Mesothelial cell of epicardium (in vitro differentiated cells): ENCODE results near the gene EML4. TPM values are rescaled to one million over a fixed set of nuclear protein-coding genes. Genes with fewer than 3 reads are reported as not detected.

ENCODE experiments used
- DNase-seq, 2 experiments: peaks; one replicate each; pipeline ENCODE4 v3.0.0; 2021; ENCODE audit warnings: low spot score in 2 of 2; ENCODE audit not compliant: unreplicated experiment in 2 of 2
- H3K27ac Mint-ChIP-seq: 2 replicates; pipeline ENCODE4 v1.8.0; 2021; ENCODE audit warnings: mixed read lengths
- H3K27me3 Mint-ChIP-seq: 2 replicates; pipeline ENCODE4 v1.8.0; 2021; ENCODE audit warnings: low read depth, mixed read lengths
- H3K36me3 Mint-ChIP-seq: 2 replicates; pipeline ENCODE4 v1.8.0; 2021; ENCODE audit warnings: mixed read lengths
- H3K4me1 Mint-ChIP-seq: 2 replicates; pipeline ENCODE4 v1.8.0; 2021; ENCODE audit warnings: mixed read lengths
- H3K4me3 Mint-ChIP-seq: 2 replicates; pipeline ENCODE4 v1.8.0; 2021; ENCODE audit warnings: mild to moderate bottlenecking, moderate library complexity, mixed read lengths
- H3K9me3 Mint-ChIP-seq: 2 replicates; pipeline ENCODE4 v1.8.0; 2021; ENCODE audit warnings: mixed read lengths
- CTCF ChIP-seq: fragments of 200-600 bp; sonication (generic); IDR thresholded peaks from one replicate; pipeline ENCODE4 v1.5.0; 2021; ENCODE audit warnings: antibody characterized with exemption; ENCODE audit not compliant: unreplicated experiment
- total RNA-seq: library from RNA; stranded (reverse); gene quantifications from 3 replicates; pipeline ENCODE4 v1.2.1, GENCODE V29; 2021

Gene EML4
- total RNA-seq, 1 donor from 2014 or later = 95.6 TPM

- Mint-ChIP-seq H3K4me1 (peaks cover 8% of the 10 kb centered on the region), H3K4me3 (no peak overlapping the region), H3K36me3 (peaks cover 17% of the 10 kb centered on the region), H3K9me3 (no peaks in the 10 kb centered on the region), H3K27me3 (no peaks in the 10 kb centered on the region), H3K27ac (no peak overlapping the region)
- no peak for TF ChIP-seq CTCF
- no peak for DNase-seq
Measured at GRCh38 chr2:42327125-42327524, 158.0 kb downstream of the EML4 start.

GRCh38 chr2:42328148-42328833 lies 159.1 kb downstream of the EML4 start:
- peak overlapping the region; percentile 34 for H3K27ac Mint-ChIP-seq
- H3K4me1 Mint-ChIP-seq = peaks cover 12% of the 10 kb centered on the region
- no peak for DNase-seq
- peak; percentile 59 for TF ChIP-seq CTCF
- no peaks in the 10 kb centered on the region for H3K9me3 Mint-ChIP-seq
- H3K36me3 Mint-ChIP-seq = peaks cover 25% of the 10 kb centered on the region
- no peak overlapping the region for H3K4me3 Mint-ChIP-seq
- no peaks in the 10 kb centered on the region for H3K27me3 Mint-ChIP-seq

GRCh38 chr2:42328923-42329322 lies 159.8 kb downstream of the EML4 start:
- Mint-ChIP-seq H3K27me3 (no peaks in the 10 kb centered on the region), H3K4me3 (no peak overlapping the region), H3K9me3 (no peaks in the 10 kb centered on the region), H3K27ac (no peak overlapping the region), H3K36me3 (peaks cover 27% of the 10 kb centered on the region), H3K4me1 (peaks cover 12% of the 10 kb centered on the region)
- no peak for TF ChIP-seq CTCF
- no peak for DNase-seq

- no peak for TF ChIP-seq CTCF
Measured at GRCh38 chr2:42329736-42330135, 160.6 kb downstream of the EML4 start.

GRCh38 chr2:42331569-42332284 lies 162.6 kb downstream of the EML4 start:
- Mint-ChIP-seq H3K4me1 (peaks cover 12% of the 10 kb centered on the region), H3K36me3 (peaks cover 38% of the 10 kb centered on the region), H3K9me3 (no peaks in the 10 kb centered on the region), H3K27ac (peak overlapping the region; percentile 84), H3K27me3 (no peaks in the 10 kb centered on the region), H3K4me3 (no peak overlapping the region)
- TF ChIP-seq CTCF = no peak
- DNase-seq = no peak

More at GRCh38 chr2:42329736-42330135, 160.6 kb downstream of the EML4 start:
- H3K27me3 Mint-ChIP-seq = no peaks in the 10 kb centered on the region
- no peak for DNase-seq
- peaks cover 12% of the 10 kb centered on the region for H3K4me1 Mint-ChIP-seq
- no peak overlapping the region for H3K27ac Mint-ChIP-seq
- no peaks in the 10 kb centered on the region for H3K9me3 Mint-ChIP-seq
- no peak overlapping the region for H3K4me3 Mint-ChIP-seq
- peaks cover 27% of the 10 kb centered on the region for H3K36me3 Mint-ChIP-seq
